ENCODE data around the gene ZKSCAN3. TPM values are rescaled to one million over a fixed set of nuclear protein-coding genes. Genes with fewer than 3 reads are reported as not detected.
"Not testable (repeated sequence)": the region's sequence is repeated elsewhere in the genome, so short reads cannot be mapped to it uniquely, and the experiment has no call there.

ZKSCAN3 gene
- total RNA-seq, 2 experiments from 2014 or later, result 2.2 to 2.7 TPM

- no peaks in the 10 kb centered on the region for H3K27me3 Mint-ChIP-seq
- ChIA-PET POLR2A (interaction anchor here (0.7 kb wide), 1 partner anchor 279 kb away, joined by 3 read pairs; no protein-coding TSS in a partner anchor), CTCF (no interaction called here)
- H3K9me3 Mint-ChIP-seq, result no peaks in the 10 kb centered on the region
- H3K36me3 Mint-ChIP-seq, result peaks cover 13% of the 10 kb centered on the region
- DNase-seq, result no peak
- no peak overlapping the region for H3K27ac Mint-ChIP-seq
- intact Hi-C loops (cut with micrococcal nuclease), result no loop called here
- no peak overlapping the region for H3K4me3 Mint-ChIP-seq
- peaks cover 3% of the 10 kb centered on the region for H3K4me1 Mint-ChIP-seq (ENCODE audit: low read depth)
Measured at GRCh38 chr6:28360961-28361360, 11.2 kb downstream of the ZKSCAN3 start.

- H3K4me3 Mint-ChIP-seq; H3K27me3 Mint-ChIP-seq; H3K9me3 Mint-ChIP-seq; intact Hi-C loops (cut with micrococcal nuclease); DNase-seq; H3K27ac Mint-ChIP-seq; H3K4me1 Mint-ChIP-seq (ENCODE audit: low read depth): not testable (repeated sequence)
- peaks cover 20% of the 10 kb centered on the region for H3K36me3 Mint-ChIP-seq
- POLR2A ChIA-PET, result interaction anchor here (0.5 kb wide), 1 partner anchor 241 kb away, joined by 3 read pairs; no protein-coding TSS in a partner anchor
- CTCF ChIA-PET, result interaction anchor here (2.4 kb wide), 1 partner anchor 10 kb away, joined by 8 read pairs; no protein-coding TSS in a partner anchor
Measured at GRCh38 chr6:28365590-28365989, 15.8 kb downstream of the ZKSCAN3 start.

- intact Hi-C loops (cut with micrococcal nuclease), result no loop called here
- Mint-ChIP-seq H3K27ac (no peak overlapping the region), H3K27me3 (no peaks in the 10 kb centered on the region), H3K4me1 (ENCODE audit: low read depth) (no peaks in the 10 kb centered on the region), H3K36me3 (peaks cover 20% of the 10 kb centered on the region), H3K4me3 (no peak overlapping the region), H3K9me3 (no peaks in the 10 kb centered on the region)
- CTCF ChIA-PET, result no interaction called here
- POLR2A ChIA-PET, result no interaction called here
- DNase-seq, result no peak
Measured at GRCh38 chr6:28368522-28368921, 18.8 kb downstream of the ZKSCAN3 start.

- DNase-seq, result no peak
- no peak overlapping the region for H3K4me3 Mint-ChIP-seq
- H3K27me3 Mint-ChIP-seq, result no peaks in the 10 kb centered on the region
- ChIA-PET POLR2A (no interaction called here), CTCF (no interaction called here)
- no peak overlapping the region for H3K27ac Mint-ChIP-seq
- peaks cover 18% of the 10 kb centered on the region for H3K36me3 Mint-ChIP-seq
- intact Hi-C loops (cut with micrococcal nuclease), result no loop called here
- H3K4me1 Mint-ChIP-seq (ENCODE audit: low read depth), result no peaks in the 10 kb centered on the region
- H3K9me3 Mint-ChIP-seq, result no peaks in the 10 kb centered on the region
Measured at GRCh38 chr6:28369463-28369862, 19.7 kb downstream of the ZKSCAN3 start.

- CTCF ChIA-PET, result interaction anchor here (1.1 kb wide), 1 partner anchor 15 kb away, joined by 6 read pairs; no protein-coding TSS in a partner anchor
- POLR2A ChIA-PET, result no interaction called here
- Mint-ChIP-seq H3K36me3 (peaks cover 13% of the 10 kb centered on the region), H3K27ac (no peak overlapping the region), H3K9me3 (no peaks in the 10 kb centered on the region), H3K4me1 (ENCODE audit: low read depth) (no peaks in the 10 kb centered on the region), H3K27me3 (no peaks in the 10 kb centered on the region), H3K4me3 (no peak overlapping the region)
- intact Hi-C loops (cut with micrococcal nuclease), result no loop called here
- DNase-seq, result no peak
Measured at GRCh38 chr6:28370440-28370839, 20.7 kb downstream of the ZKSCAN3 start.

- ChIA-PET POLR2A (no interaction called here), CTCF (no interaction called here)
- Mint-ChIP-seq H3K36me3 (peaks cover 8% of the 10 kb centered on the region), H3K4me1 (ENCODE audit: low read depth) (no peaks in the 10 kb centered on the region), H3K27me3 (no peaks in the 10 kb centered on the region), H3K4me3 (no peak overlapping the region), H3K9me3 (no peaks in the 10 kb centered on the region), H3K27ac (no peak overlapping the region)
- intact Hi-C loops (cut with micrococcal nuclease), result no loop called here
- DNase-seq, result no peak
Measured at GRCh38 chr6:28371280-28371679, 21.5 kb downstream of the ZKSCAN3 start.

GRCh38 chr6:28371706-28372451 is 22.1 kb downstream of the ZKSCAN3 start:
- no peaks in the 10 kb centered on the region for H3K27me3 Mint-ChIP-seq
- no peaks in the 10 kb centered on the region for H3K9me3 Mint-ChIP-seq
- H3K36me3 Mint-ChIP-seq, result peaks cover 8% of the 10 kb centered on the region
- ChIA-PET POLR2A (no interaction called here), CTCF (no interaction called here)
- no peak overlapping the region for H3K27ac Mint-ChIP-seq
- H3K4me1 Mint-ChIP-seq (ENCODE audit: low read depth), result no peaks in the 10 kb centered on the region
- no peak for DNase-seq
- no peak overlapping the region for H3K4me3 Mint-ChIP-seq
- intact Hi-C loops (cut with micrococcal nuclease), result no loop called here

GRCh38 chr6:28373925-28374324 is 24.2 kb downstream of the ZKSCAN3 start:
- POLR2A ChIA-PET, result no interaction called here
- intact Hi-C loops (cut with micrococcal nuclease), result no loop called here
- DNase-seq, result no peak
- no peaks in the 10 kb centered on the region for H3K9me3 Mint-ChIP-seq
- H3K4me3 Mint-ChIP-seq, result no peak overlapping the region
- CTCF ChIA-PET, result no interaction called here
- no peaks in the 10 kb centered on the region for H3K4me1 Mint-ChIP-seq (ENCODE audit: low read depth)
- H3K36me3 Mint-ChIP-seq, result peaks cover 11% of the 10 kb centered on the region
- no peak overlapping the region for H3K27ac Mint-ChIP-seq
- no peaks in the 10 kb centered on the region for H3K27me3 Mint-ChIP-seq

- no peak for DNase-seq
- ChIA-PET POLR2A (no interaction called here), CTCF (no interaction called here)
- Mint-ChIP-seq H3K4me1 (ENCODE audit: low read depth) (no peaks in the 10 kb centered on the region), H3K9me3 (peaks cover 11% of the 10 kb centered on the region), H3K36me3 (peaks cover 45% of the 10 kb centered on the region), H3K4me3 (no peak overlapping the region), H3K27me3 (no peaks in the 10 kb centered on the region), H3K27ac (no peak overlapping the region)
- intact Hi-C loops (cut with micrococcal nuclease), result no loop called here
Measured at GRCh38 chr6:28377879-28378278, 28.1 kb downstream of the ZKSCAN3 start.

GRCh38 chr6:28378644-28379043 is 28.9 kb downstream of the ZKSCAN3 start:
- H3K36me3 Mint-ChIP-seq, result peaks cover 49% of the 10 kb centered on the region
- POLR2A ChIA-PET, result no interaction called here
- CTCF ChIA-PET, result no interaction called here
- no peaks in the 10 kb centered on the region for H3K4me1 Mint-ChIP-seq (ENCODE audit: low read depth)
- no peak for DNase-seq
- intact Hi-C loops (cut with micrococcal nuclease), result no loop called here
- no peaks in the 10 kb centered on the region for H3K27me3 Mint-ChIP-seq
- H3K27ac Mint-ChIP-seq, result no peak overlapping the region
- peaks cover 11% of the 10 kb centered on the region for H3K9me3 Mint-ChIP-seq
- H3K4me3 Mint-ChIP-seq, result no peak overlapping the region

- POLR2A ChIA-PET, result no interaction called here
- peaks cover 60% of the 10 kb centered on the region for H3K36me3 Mint-ChIP-seq
- peaks cover 11% of the 10 kb centered on the region for H3K9me3 Mint-ChIP-seq
- no peaks in the 10 kb centered on the region for H3K4me1 Mint-ChIP-seq (ENCODE audit: low read depth)
- no peak for DNase-seq
- CTCF ChIA-PET, result no interaction called here
- H3K27me3 Mint-ChIP-seq, result no peaks in the 10 kb centered on the region
- intact Hi-C loops (cut with micrococcal nuclease), result no loop called here
- no peak overlapping the region for H3K27ac Mint-ChIP-seq
- no peak overlapping the region for H3K4me3 Mint-ChIP-seq
Measured at GRCh38 chr6:28380381-28380780, 30.6 kb downstream of the ZKSCAN3 start.

- peaks cover 71% of the 10 kb centered on the region for H3K36me3 Mint-ChIP-seq
- H3K9me3 Mint-ChIP-seq, result peaks cover 11% of the 10 kb centered on the region
- DNase-seq, result peak; percentile 42
- H3K4me3 Mint-ChIP-seq, result peak overlapping the region; percentile 33
- no peaks in the 10 kb centered on the region for H3K4me1 Mint-ChIP-seq (ENCODE audit: low read depth)
- no peaks in the 10 kb centered on the region for H3K27me3 Mint-ChIP-seq
- H3K27ac Mint-ChIP-seq, result no peak overlapping the region
- ChIA-PET POLR2A (no interaction called here), CTCF (interaction anchor here (0.9 to 1.9 kb wide), 3 partner anchors 25 to 27 kb away, joined by 3 to 7 read pairs (median 3); no protein-coding TSS in a partner anchor)
- intact Hi-C loops (cut with micrococcal nuclease), result no loop called here
Measured at GRCh38 chr6:28383235-28384142, 33.7 kb downstream of the ZKSCAN3 start.
